ENCODE data around the gene XPA. TPM values are rescaled to one million over a fixed set of nuclear protein-coding genes. Genes with fewer than 3 reads are reported as not detected.

XPA gene
- total RNA-seq, 1 experiment from 2014 or later = 8.5 TPM

DNA sequence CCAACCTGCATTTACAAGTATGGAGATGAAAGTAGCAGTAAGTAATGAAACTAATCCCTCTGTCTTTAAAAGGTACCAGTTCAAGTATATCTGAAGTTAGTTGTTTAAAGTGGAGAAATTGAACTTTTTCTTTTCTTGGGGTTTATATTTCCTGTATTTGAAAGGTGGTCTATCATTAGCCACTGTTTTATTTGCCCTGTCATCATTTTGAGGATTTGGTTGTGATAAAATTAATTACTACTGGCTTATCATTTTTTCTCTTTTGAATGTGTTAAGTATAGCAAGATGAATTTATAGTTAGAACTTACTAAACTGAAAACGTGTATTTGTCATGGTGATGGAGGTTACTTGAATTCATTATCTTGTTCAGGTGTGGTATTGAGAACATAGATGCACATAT lies 38.4 kb downstream of the XPA start:
- DNase-seq (ENCODE audit: low read depth) = no peak

DNA sequence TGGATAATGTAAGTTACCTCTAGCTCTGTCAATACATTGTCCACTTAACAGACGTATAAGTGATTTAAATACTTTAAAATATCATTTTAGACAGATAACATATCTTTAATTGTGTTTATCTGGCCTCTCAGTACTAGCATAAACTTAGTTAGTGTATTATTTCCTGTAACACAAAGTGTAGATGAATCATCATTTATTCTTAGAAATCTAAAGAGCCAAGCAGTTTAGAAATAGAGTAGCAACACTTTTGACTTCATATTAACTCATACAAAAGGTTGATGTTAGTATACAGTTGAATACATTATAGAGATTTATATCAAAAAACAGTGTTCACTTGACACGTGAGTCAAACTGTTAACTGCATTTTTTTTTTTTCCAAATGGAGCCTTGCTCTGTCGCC lies 45.5 kb downstream of the XPA start:
- DNase-seq (ENCODE audit: low read depth) = no peak

DNA sequence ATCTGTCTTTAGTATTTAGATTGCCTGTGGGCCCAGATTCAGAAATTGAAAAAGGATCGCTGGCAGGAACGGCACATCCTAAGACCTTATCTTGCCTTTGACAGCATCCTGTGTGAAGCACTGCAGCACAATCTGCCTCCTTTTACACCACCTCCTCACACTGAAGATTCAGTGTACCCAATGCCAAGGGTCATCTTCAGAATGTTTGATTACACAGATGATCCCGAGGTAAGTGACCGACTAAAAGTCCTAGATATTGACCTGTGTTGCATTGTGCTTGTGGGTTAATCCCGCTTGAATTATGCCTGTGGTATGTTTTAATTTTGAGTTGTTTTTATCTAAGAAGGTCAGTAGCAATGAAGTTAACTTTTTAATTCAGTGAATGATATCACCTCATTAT lies 49.1 kb downstream of the XPA start:
- no peak for DNase-seq (ENCODE audit: low read depth)

DNA sequence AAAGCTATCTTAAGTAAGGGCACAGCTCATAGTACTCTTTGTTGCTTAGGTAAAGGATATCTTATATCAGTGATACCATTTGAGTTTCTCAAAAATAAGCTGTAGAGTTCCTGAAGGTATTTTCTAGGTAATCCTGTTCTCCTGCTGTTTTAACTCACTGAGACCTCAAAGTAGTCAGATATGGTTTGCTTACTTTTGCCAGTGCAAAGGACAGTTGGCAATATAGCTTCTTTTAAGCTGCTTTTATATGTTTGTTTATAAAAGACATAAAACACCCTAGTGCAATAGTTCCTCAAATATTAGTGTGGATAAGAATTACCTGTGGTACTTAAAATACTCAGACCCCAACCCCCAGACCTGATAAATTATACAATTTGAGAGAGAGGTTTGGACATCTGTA lies 51.4 kb downstream of the XPA start:
- DNase-seq (ENCODE audit: low read depth) = no peak

DNA sequence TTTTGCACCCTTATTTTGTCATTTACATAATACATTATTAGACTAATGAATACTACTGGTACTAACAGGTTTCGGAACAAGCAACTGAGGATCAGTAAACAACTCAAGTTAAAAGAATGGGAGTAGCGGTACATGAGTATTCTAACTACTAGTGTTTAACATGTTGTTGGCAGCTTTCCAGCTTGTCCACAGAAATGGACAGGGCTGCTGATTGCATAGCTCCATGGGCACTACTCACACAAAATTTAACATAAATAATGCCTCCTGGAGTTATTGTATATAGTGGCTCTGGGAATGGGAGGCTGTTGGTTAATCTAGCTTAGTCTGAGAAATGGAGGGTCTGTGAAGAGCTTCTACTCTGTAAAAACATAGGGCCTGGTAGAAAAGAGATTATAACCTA lies 56.8 kb downstream of the XPA start:
- no peak for DNase-seq (ENCODE audit: low read depth)

DNA sequence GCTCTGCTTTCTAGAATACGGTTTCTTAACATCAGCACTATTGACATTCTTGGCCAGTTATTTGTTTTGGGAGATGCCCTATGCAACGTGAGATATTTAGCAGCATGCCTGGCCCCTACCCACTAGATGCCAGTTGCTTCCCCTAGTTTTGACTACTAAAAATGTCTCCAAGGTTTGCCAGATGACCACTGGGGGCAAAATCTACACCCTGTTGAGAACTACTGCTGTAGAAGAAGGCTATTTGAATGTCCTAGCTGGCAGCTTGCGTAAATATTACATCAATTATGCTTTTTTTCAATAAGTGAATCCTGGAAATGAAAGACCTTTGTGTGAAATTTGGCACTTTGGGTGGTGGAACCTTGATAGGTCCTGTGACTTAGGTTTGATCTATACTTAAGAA lies 58.5 kb downstream of the XPA start:
- peak; percentile 31 for DNase-seq (ENCODE audit: low read depth)

DNA sequence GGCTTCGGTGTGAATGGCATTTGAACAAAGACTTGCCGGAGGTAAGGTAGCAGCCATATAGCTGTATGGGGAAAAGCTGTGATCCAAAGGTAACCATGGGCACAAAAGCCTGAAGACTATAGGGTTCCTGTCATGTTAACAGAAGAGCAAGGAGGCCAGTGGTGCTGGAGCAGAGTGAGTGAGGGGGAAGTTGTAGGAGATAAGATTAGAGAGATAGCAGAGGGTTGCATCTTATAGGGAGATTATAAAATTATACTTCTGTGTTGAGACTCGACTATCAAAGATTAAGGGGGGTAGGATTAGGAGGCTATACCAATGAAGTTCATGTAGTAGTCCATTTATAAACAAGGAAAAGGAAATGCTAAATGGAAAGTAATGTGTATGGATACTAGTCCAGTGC lies 60.2 kb downstream of the XPA start:
- no peak for DNase-seq (ENCODE audit: low read depth)

DNA sequence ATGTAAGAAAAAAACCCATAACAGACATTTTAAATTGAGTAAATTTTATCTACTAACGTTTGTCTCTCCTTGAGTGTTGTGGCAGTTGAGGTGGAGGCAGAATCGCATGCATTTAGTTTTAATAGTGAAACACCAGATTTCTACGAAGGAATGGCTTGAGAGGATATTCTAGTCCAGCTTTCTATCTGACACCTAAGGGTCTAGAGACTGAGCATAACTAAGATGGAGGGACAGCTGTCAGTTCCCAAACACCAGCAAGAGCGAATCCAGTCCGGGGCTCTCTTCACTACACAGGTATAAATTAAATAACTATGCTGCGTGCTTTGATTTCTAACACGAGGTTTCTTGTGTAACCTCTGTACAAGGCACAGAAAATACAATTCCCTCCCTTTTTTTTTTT lies 62.1 kb downstream of the XPA start:
- DNase-seq (ENCODE audit: low read depth) = no peak

DNA sequence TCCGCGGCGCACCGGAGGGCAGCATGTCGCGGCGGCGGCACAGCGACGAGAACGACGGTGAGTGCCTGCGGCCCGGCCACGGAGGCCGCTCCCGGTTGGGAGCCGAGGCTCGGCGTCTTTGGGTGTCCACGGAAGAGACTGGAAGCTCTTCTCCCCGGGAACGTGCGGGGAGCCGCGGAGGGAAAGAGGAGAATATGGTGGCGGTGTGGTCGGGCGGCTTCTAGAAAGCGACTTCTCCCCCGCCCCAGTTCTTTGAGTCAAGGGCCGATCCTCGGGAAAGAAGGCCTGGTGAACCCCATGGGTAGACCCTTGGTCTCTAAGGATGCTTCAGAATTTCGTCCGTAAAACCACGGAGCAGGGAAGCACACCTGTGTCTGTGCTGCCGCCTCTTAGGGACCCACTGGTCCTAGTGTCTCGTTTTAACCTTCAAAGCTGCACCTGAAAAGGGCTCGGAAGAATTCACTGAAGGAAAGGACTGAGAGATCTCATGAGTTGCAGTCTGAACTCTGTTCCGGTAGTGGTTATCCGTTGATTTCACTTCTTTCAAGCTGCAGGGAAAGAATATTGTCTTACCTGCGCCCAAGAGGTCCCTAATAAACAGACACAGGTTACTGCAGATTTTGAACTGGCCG lies 63.2 kb downstream of the XPA start:
- no peak for DNase-seq (ENCODE audit: low read depth)

DNA sequence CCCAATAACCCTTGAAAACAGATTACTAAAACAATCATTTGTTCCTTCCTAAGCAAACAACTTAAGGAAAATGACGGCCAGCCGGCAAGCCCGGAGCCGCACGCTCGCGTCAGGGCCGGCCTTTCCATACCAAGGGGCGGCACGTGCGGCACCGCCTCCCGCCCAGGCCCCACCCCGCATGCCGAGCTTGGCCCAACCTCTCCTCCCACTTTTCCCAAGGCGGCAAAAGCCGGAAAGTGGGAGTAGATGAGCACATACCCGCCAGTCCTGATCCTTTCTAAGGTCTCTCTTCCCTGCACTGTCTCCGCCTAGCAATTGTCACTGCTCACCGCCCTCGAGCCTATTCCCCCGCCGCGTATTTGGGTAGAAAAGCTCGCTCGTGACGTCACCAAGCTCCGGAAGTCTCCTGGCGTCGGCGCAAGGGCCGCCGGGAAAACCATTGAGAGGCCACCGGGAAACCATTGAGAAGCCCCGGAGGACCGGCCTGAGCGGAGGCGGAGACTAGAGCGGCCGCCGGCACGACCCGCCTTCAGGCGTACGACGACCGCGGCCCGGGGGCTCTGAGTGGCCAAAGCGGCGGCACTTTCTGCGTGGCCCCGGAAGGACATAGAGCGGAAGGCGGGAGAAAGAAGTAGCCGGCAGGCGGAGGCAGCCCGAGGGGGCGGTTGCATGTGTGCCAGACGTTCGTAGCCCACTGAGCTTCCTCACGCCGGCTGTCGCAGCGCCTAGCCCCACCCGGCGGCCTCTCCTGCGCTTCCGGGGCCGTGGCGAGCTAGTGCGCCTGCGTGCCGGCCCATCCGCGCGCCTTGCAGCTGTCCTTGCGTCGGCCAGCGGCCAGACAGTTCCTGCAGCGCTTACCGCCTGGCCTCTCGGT lies 63.9 kb downstream of the XPA start, which contains the start of the genes NCBP1 and TSTD2:
TSS of gene NCBP1 (plus strand) at position 837 of the 874 bp plus-strand sequence. CDS start 61 bp downstream, outside the sequence.
TSS of gene TSTD2 (minus strand) at position 384 of the 874 bp plus-strand sequence. CDS start 5,806 bp downstream, outside the sequence.
- DNase-seq (ENCODE audit: low read depth) = peak; percentile 97

DNA sequence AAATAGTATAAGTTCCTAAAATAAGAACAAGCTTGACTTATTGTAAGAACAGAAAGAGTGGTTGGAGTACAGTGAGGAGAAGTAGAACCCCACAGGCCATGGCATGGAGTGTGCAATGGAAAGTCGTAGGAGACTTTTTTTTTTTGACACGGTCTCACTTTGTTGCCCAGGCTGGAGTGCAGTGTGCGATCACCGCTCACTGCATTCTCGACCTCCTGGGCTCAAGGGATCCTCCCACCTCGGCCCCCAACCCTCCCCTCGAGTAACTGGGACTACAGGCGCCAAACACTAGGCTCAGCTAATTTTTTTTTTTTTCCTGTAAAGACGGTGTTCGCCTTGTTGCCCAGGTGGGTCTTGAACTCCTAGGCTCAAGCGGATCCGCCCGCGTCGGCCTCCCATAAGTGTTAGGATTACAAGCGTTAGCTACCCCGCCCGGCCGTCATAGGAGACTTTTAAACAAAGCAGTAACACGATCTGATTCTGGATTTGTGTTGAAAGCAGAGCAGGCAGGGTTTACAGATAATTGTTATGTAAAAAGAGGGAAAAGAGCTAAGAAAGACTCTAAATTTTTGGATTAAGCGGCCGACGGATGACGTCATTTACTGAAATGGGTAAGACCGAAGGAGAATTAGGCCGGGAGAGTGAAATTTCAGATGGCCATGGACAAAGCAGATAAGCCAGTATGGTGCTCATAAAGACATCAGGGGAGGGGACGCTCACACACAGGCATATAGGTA lies 64.7 kb downstream of the XPA start:
- peak; percentile 76 for DNase-seq (ENCODE audit: low read depth)

DNA sequence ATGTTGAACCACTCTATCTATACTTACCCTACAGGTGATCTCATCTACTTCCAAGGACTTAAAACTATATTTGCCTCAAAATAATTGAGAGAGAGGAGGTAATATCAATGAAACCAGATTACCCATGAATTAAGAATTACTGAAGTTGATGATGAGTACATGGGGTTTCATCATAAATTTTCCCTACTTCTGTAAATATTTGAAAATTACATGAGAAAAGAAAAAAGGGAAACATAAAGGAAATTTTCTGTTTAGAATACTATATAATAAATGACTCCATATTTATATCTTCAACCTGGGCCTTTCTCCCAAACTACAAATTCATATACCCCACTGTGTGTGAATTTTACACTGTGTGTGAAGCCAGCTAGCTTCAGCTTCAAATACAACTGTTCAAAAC lies 66.5 kb downstream of the XPA start:
- DNase-seq (ENCODE audit: low read depth) = no peak

DNA sequence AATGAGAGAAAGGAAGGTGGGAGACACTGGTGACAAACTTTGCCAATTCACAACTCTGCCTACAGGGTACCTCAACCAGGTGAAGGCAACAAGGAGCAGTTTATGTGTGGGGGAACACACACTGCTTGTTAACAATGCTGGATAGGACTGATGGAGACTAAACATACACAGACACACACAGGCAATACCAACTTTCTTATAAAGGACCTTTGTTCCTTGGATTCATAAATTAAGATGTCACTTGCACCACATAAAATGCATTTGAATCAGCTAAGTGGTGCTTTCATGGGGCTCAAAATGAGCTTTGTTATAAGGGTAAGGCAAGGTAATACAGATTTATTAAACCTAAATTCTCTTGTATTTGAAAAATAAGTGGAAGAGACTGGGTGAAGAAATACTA lies 68.0 kb downstream of the XPA start:
- no peak for DNase-seq (ENCODE audit: low read depth)

DNA sequence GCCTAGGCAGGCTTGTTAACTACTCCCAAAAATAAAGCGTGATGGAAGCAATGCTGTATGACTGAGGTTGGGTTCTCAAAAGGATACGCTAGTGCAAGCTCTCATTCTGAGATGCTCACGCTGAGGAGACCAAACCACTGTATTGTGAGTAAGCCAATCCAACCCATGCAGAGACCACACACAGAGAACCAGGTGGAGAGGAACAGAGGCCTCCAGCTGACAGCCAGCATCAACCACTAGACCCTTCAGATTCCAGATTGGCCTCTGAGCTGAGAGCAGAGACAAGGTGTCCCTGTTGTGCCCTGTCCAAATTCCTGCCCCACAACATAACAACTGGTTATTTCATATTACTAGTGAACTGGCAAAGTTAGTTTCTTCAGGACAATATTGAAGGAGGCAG lies 68.5 kb downstream of the XPA start:
- DNase-seq (ENCODE audit: low read depth) = no peak

DNA sequence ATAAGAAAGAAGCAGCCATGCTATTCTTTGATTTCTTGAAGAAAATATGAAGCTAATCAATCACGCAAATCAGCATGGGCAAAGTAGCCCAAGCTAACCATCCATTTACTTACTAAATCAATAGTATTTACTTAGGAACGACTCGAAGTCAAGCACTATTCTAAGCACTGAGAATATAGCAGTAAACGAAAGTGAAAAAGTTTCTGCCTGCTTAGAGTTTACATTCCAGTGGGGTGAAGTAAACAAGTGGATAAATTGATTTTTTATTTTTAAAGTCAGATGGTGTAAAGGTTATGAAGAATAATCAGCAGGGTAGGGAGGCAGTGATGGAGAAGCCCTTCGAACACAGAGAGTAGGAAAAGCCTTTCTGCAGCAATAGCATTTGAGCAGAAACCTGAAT lies 69.5 kb downstream of the XPA start:
- DNase-seq (ENCODE audit: low read depth) = no peak

DNA sequence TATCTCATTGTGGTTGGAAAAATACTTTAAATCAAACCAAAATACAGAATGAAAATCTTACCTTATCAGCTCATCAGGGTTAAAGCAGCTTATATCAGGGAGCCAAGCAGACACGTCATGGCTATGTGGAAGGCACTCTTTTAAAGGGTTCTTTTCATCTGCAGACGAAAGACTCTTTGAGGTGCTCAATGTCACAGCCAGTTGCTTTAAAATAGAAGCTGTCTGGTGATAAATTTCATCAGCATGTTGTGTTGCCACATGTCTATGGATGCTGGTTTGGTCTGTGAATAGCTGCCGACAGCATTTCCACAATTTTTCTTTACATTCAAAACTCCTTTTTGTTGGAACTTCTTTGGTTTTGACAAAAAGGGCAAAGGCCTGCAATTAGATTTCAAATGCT lies 71.5 kb downstream of the XPA start:
- no peak for DNase-seq (ENCODE audit: low read depth)

Other genes starting within 250 kb of the XPA start
- gene TMOD1, start 195.7 kb downstream of the XPA start, total RNA-seq (2014; rRNA removed) = not detected in 2 replicates
- 11.4 and 14.6 TPM in 2 replicates for gene TSTD2, start 64.0 kb downstream of the XPA start, total RNA-seq (2014; rRNA removed)
- 54.1 and 64.8 TPM in 2 replicates for gene NCBP1, start 63.5 kb downstream of the XPA start, total RNA-seq (2014; rRNA removed)
- not detected in 2 replicates for gene FOXE1, start 155.9 kb upstream of the XPA start, total RNA-seq (2014; rRNA removed)
- gene TRMO, start 225.2 kb upstream of the XPA start, total RNA-seq (2014; rRNA removed) = 18.1 and 19.1 TPM in 2 replicates
- not detected in 2 replicates for gene HEMGN, start 240.8 kb upstream of the XPA start, total RNA-seq (2014; rRNA removed)